PFSK-1 (cell line): ENCODE data around the gene TTC5.

Source experiments
- FOXP2 ChIP-seq: optimal IDR thresholded peaks from 2 replicates; pipeline ENCODE3; 2011; ENCODE audit warnings: borderline replicate concordance, control low read depth, inconsistent platforms; ENCODE audit not compliant: insufficient read depth; ENCODE audit errors: extremely low read length, extremely low read depth
- POLR2AphosphoS5 ChIP-seq: IDR thresholded peaks from 2 replicates; pipeline ENCODE4 v1.6.1; 2012; ENCODE audit warnings: low read depth, mild to moderate bottlenecking, control low read depth, low read length, moderate library complexity
- REST ChIP-seq, 2 experiments: IDR thresholded peaks; 2 replicates each; pipeline versions ENCODE4 v1.6.1 to v1.8.0; 2011 to 2012; ENCODE audit warnings: low read depth in 2 of 2, low read length in 2 of 2, control low read depth in 1 of 2, inconsistent platforms in 1 of 2, mild to moderate bottlenecking in 1 of 2, moderate library complexity in 1 of 2; ENCODE audit not compliant: insufficient read depth in 1 of 2
- SIN3A ChIP-seq: IDR thresholded peaks from 2 replicates; pipeline ENCODE4 v1.6.1; 2012; ENCODE audit warnings: mild to moderate bottlenecking, low read length, moderate library complexity, borderline replicate concordance; ENCODE audit not compliant: insufficient read depth
- TAF1 ChIP-seq: IDR thresholded peaks from 2 replicates; pipeline ENCODE4 v1.6.1; 2012; ENCODE audit warnings: low read length, control low read depth, borderline replicate concordance; ENCODE audit not compliant: insufficient read depth

Gene TTC5

GRCh38 chr14:20274062-20274461 is 31.7 kb downstream of the TTC5 start:
- TF ChIP-seq SIN3A, result no peak
- TF ChIP-seq TAF1, result no peak
- TF ChIP-seq REST (IDR thresholded peaks at IDR 0.05; ENCODE audit: insufficient read depth in 1 of 2, low read depth in 2 of 2, low read length in 2 of 2), result no peak
- no peak for TF ChIP-seq POLR2AphosphoS5
- TF ChIP-seq FOXP2, result no peak

- TF ChIP-seq REST (IDR thresholded peaks at IDR 0.05; ENCODE audit: insufficient read depth in 1 of 2, low read depth in 2 of 2, low read length in 2 of 2), result peak in 1 of 2 experiments; percentile 35; a peak in 1 of 4 replicates
- no peak for TF ChIP-seq TAF1
Observed at GRCh38 chr14:20262642-20263128, 43.1 kb downstream of the TTC5 start.

GRCh38 chr14:20247646-20248246 is 58.0 kb downstream of the TTC5 start:
- TF ChIP-seq REST (IDR thresholded peaks at IDR 0.05; ENCODE audit: insufficient read depth in 1 of 2, low read depth in 2 of 2, low read length in 2 of 2) (no peak), FOXP2 (no peak), POLR2AphosphoS5 (no peak), TAF1 (no peak), SIN3A (no peak)
